K562 (cell line): ENCODE data around the gene STOML3. TPM values are rescaled to one million over a fixed set of nuclear protein-coding genes. Genes with fewer than 3 reads are reported as not detected.

ENCODE experiments used
- ATAC-seq: fragments of 200-7000 bp; cut with Tn5 transposase; 3 replicates; pipeline ENCODE4 v1.9.1; 2020; ENCODE audit warnings: moderate library complexity
- BruUV-seq: library from RNA; stranded (reverse); fragments of 400-500 nt; replicated peaks from 2 replicates; lab custom pipeline; 2021; lab: Mats Ljungman, UMichigan
- CTCF ChIA-PET: fragments of 300-600 bp; formaldehyde crosslinking; extraction: SDS; loops from one replicate; lab custom pipeline; 2021; ENCODE audit warnings: low intra/inter-chr PET ratio; lab: Yijun Ruan, JAX
- POLR2A ChIA-PET: fragments of 300-600, 350-650 bp; sonication (Branson Sonifier 250); formaldehyde crosslinking; extraction: SDS; loops from one replicate; lab custom pipeline; 2021; ENCODE audit warnings: antibody characterized with exemption, inconsistent platforms; lab: Yijun Ruan, JAX
- DNase-seq, 4 experiments: peaks; one replicate each; pipeline versions ENCODE4 v3.0.0 to v3.0.0-alpha.2; 2011 to 2018; ENCODE audit warnings: low spot score in 3 of 4, mixed read lengths in 3 of 4; ENCODE audit errors: extremely low read depth in 1 of 4
- FAIRE-seq: peaks from 2 replicates; lab custom pipeline; 2011; peaks lifted over from hg19 to GRCh38; lab: Jason Lieb, UNC
- H2AFZ ChIP-seq: 2 replicates; pipeline ENCODE4 v1.6.0; 2011; ENCODE audit warnings: low read depth, low read length, control low read depth, inconsistent platforms
- H3K27ac ChIP-seq: fragments of 200-600 bp; 3 replicates; pipeline ENCODE4 v1.8.0; 2011; ENCODE audit warnings: low read depth, mild to moderate bottlenecking, control low read depth, inconsistent platforms, low read length, moderate library complexity, mixed read lengths; ENCODE audit errors: extremely low read depth
- H3K27me3 ChIP-seq, 2 experiments: fragments of 300-600 bp in 1 of 2; 2 replicates in 1 of 2; 3 replicates in 1 of 2; pipeline versions ENCODE4 v1.6.0 to v1.8.0; 2011; ENCODE audit warnings: inconsistent platforms in 2 of 2, low read length in 2 of 2, mild to moderate bottlenecking in 1 of 2, mixed read lengths in 1 of 2, moderate library complexity in 1 of 2; ENCODE audit not compliant: control insufficient read depth in 2 of 2, insufficient read depth in 2 of 2
- H3K36me3 ChIP-seq: fragments of 300-600 bp; 3 replicates; pipeline ENCODE4 v1.8.0; 2011; ENCODE audit warnings: mild to moderate bottlenecking, low read length, inconsistent platforms; ENCODE audit not compliant: control insufficient read depth, insufficient read depth
- H3K4me1 ChIP-seq, 2 experiments: fragments of 200-600 bp in 1 of 2; replicated peaks in 1 of 2; 2 replicates in 1 of 2; 3 replicates in 1 of 2; pipeline versions ENCODE4 v1.5.1 to v1.8.0; 2011; ENCODE audit warnings: inconsistent platforms in 2 of 2, low read length in 2 of 2, mild to moderate bottlenecking in 1 of 2, mixed read lengths in 1 of 2, moderate library complexity in 1 of 2; ENCODE audit not compliant: control insufficient read depth in 2 of 2, insufficient read depth in 2 of 2
- H3K4me2 ChIP-seq: 2 replicates; pipeline ENCODE4 v1.6.1; 2011; ENCODE audit warnings: low read length, control low read depth, inconsistent platforms, mixed read lengths; ENCODE audit not compliant: insufficient read depth
- H3K4me3 ChIP-seq: fragments of 200-600 bp; sonication (generic), shearing (Covaris generic); 2 replicates; pipeline ENCODE4 v1.5.1; 2016; ENCODE audit warnings: control low read depth, inconsistent platforms
- H3K79me2 ChIP-seq: fragments of 200-600 bp; 3 replicates; pipeline ENCODE4 v1.8.0; 2011; ENCODE audit warnings: low read length, inconsistent platforms; ENCODE audit not compliant: control insufficient read depth, insufficient read depth
- H3K9ac ChIP-seq, 2 experiments: 2 replicates each; pipeline versions ENCODE4 v1.6.0 to v1.6.1; 2011; ENCODE audit warnings: low read depth in 2 of 2, low read length in 2 of 2, control low read depth in 1 of 2, inconsistent platforms in 1 of 2, mild to moderate bottlenecking in 1 of 2, mixed read lengths in 1 of 2; ENCODE audit not compliant: insufficient read depth in 1 of 2
- H3K9me1 ChIP-seq: one replicate; pipeline ENCODE4 v1.6.0; 2011; ENCODE audit warnings: inconsistent platforms, mild to moderate bottlenecking, low read length, moderate library complexity; ENCODE audit not compliant: control insufficient read depth, insufficient read depth
- H3K9me3 ChIP-seq: replicated peaks from 2 replicates; pipeline ENCODE4 v1.5.1; 2011; ENCODE audit warnings: low read depth, low read length, inconsistent platforms; ENCODE audit not compliant: control insufficient read depth, insufficient read depth
- H4K20me1 ChIP-seq: replicated peaks from 2 replicates; pipeline ENCODE4 v1.6.1; 2011; ENCODE audit warnings: low read length, inconsistent platforms, mixed read lengths; ENCODE audit not compliant: control insufficient read depth, insufficient read depth
- BHLHE40 ChIP-seq: IDR thresholded peaks from 2 replicates; pipeline ENCODE4 v1.6.1; 2011; ENCODE audit warnings: low read length, improper control_type of control experiment
- CEBPG ChIP-seq, 3 experiments: fragments of 200-800 bp in 1 of 3; sonication (Bioruptor generic) in 1 of 3; sonication (generic) in 1 of 3; formaldehyde crosslinking in 1 of 3; IDR thresholded peaks in 2 of 3; conservative IDR thresholded peaks in 1 of 3; 2 replicates each; pipeline versions ENCODE4 v1.6.1 to v1.8.0; 2016 to 2022; ENCODE audit warnings: missing compliant biosample characterization in 2 of 3, missing genetic modification characterization in 2 of 3, mild to moderate bottlenecking in 1 of 3, missing genetic modification reagents in 1 of 3
- ERF ChIP-seq: fragments of 450-650 bp; formaldehyde crosslinking; IDR thresholded peaks from 2 replicates; pipeline ENCODE4 v1.4.0; 2020; ENCODE audit warnings: mild to moderate bottlenecking, mixed read lengths
- MEF2A ChIP-seq: IDR thresholded peaks from 2 replicates; pipeline ENCODE4 v1.6.1; 2011; ENCODE audit warnings: low read depth, mild to moderate bottlenecking, low read length, moderate library complexity; ENCODE audit not compliant: control insufficient read depth
- MYC ChIP-seq, 2 experiments: fragments of 250-450 bp in 1 of 2; sonication (Bioruptor Pico) in 1 of 2; IDR thresholded peaks; 2 replicates each; pipeline versions ENCODE4 v1.5.1 to v1.6.1; 2012 to 2021; ENCODE audit warnings: low read depth in 2 of 2, borderline replicate concordance in 1 of 2, improper control_type of control experiment in 1 of 2, low read length in 1 of 2, mild to moderate bottlenecking in 1 of 2, moderate library complexity in 1 of 2
- TRIM24 ChIP-seq, 2 experiments: fragments of 450-650 bp; IDR thresholded peaks; 2 replicates each; pipeline ENCODE4 v1.6.1; 2016
- ZNF175 ChIP-seq: fragments of 200-800 bp; sonication (Bioruptor generic); IDR thresholded peaks from 2 replicates; pipeline ENCODE4 v1.6.1; 2016; ENCODE audit warnings: low read depth, mild to moderate bottlenecking, missing genetic modification characterization, missing compliant biosample characterization
- ZNF584 ChIP-seq: fragments of 200-800 bp; sonication (Bioruptor generic); IDR thresholded peaks from 2 replicates; pipeline ENCODE4 v1.6.1; 2016; ENCODE audit warnings: low read depth, mild to moderate bottlenecking, missing genetic modification characterization, missing compliant biosample characterization
- ZNF589 ChIP-seq: fragments of 200-800 bp; sonication (Bioruptor generic); IDR thresholded peaks from 2 replicates; pipeline ENCODE4 v1.6.1; 2016; ENCODE audit warnings: low read depth, missing genetic modification characterization, missing compliant biosample characterization
- WGBS: fragments of 100-300 bp; shearing (Covaris generic); methylation state at CpG from one replicate; pipeline ENCODE4 v1.1.6; 2016; ENCODE audit warnings: low coverage, mixed read lengths; ENCODE audit not compliant: insufficient coverage; ENCODE audit errors: missing lambda C conversion rate; 5-methylcytosine and 5-hydroxymethylcytosine counted together
- in situ Hi-C: fragments of 300-500 bp; cut with MboI; formaldehyde crosslinking; loops from 4 replicates; pipeline ENCODE4 v1.15.0; 2018; ENCODE audit warnings: inconsistent platforms, mixed read lengths
- intact Hi-C: fragments of 100-400 bp; cut with micrococcal nuclease; formaldehyde crosslinking; loops from 2 replicates; pipeline ENCODE4 v1.14.2; 2022
- polyA plus RNA-seq, 8 experiments: library from polyadenylated mRNA; depleted of rRNA in 4 of 8; stranded (reverse) in 5 of 8; unstranded in 3 of 8; fragments of >200 nt; fragmentation: Nextera tagmentation in 2 of 8; fragmentation: Illumina TruSeq in 1 of 8; extraction: Ambion mirVana in 2 of 8; extraction: Trizol in 1 of 8; gene quantifications; 2 replicates each; pipeline versions ENCODE4 v1.2.1 to v1.2.3, GENCODE V29; 2011 to 2014; ENCODE audit warnings: inconsistent platforms in 1 of 8, missing spikeins in 1 of 8
- total RNA-seq, 7 experiments: library from RNA; depleted of rRNA in 6 of 7; stranded (reverse); fragments of >200 nt in 6 of 7; fragmentation: Illumina TruSeq in 2 of 7; extraction: Trizol in 2 of 7; gene quantifications; 2 replicates each; pipeline versions ENCODE4 v1.2.1 to v1.2.3, GENCODE V29; 2011 to 2021; ENCODE audit warnings: low replicate concordance in 1 of 7
- TF ChIP-seq, protein P1 (sequence below), 2 experiments: fragments of 450-650 bp; formaldehyde crosslinking in 1 of 2; IDR thresholded peaks; 2 replicates each; pipeline versions ENCODE4 v1.4.0 to v1.6.1; 2014 to 2020; ENCODE audit warnings: mild to moderate bottlenecking in 2 of 2, borderline replicate concordance in 1 of 2, low read depth in 1 of 2

STOML3 gene
- total and polyA plus RNA-seq, 9 of the 15 experiments (the other 6 are each of a cell fraction or from before 2014, with no cell fraction given), result 0.04 TPM; not detected in 8

DNA sequence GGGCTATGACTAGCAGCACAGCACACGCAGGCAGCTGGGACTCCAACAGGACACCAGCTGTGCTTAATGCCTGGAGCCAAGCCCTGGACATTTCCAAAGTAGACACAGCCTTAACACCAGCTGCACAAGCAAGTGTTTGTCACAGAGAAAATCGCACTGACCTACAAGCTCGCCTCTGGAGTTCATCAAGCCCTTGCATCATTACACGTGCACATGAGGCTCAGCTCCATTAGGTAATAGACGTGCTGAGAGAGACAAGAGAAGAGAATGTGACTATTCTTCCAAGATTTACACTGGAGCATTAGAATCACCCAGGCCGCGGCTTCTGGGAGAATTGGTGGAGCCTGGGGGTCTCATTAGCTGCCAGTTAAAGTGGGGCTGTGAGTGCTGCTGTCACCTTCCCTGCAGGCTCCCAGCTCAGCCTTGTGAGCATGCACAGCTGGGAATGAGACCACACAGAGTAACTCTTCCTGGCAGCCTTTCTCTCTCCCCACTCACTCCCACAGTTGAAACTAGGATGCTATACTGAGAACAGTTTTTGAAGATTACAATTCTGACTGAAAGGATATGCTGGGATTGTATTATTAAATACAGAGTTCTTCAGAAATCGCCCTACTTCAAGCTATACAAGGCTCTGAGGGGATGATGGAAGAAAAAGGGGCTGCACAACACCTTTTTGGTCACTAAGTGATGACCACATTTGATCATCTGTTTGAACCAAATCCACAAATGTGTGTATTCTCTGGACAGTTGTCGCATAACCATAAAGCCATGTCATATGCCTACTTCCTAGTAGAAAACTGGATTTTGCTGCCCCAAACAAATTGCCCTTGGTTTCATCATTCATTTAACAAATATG, 10.5 kb downstream of the STOML3 start:
- H2AFZ ChIP-seq, result no peak overlapping the region
- TF ChIP-seq ERF (CRISPR knock-in tag) (no peak), MEF2A (no peak), MYC (IDR thresholded peaks at IDR 0.05; ENCODE audit: low read depth, low read length) (no peak), MYC (CRISPR knock-in tag; IDR thresholded peaks at IDR 0.05; ENCODE audit: borderline replicate concordance, low read depth) (no peak), CEBPG (CRISPR knock-in tag; IDR thresholded peaks at IDR 0.05) (peak; percentile 56), CEBPG (tag; conservative IDR thresholded peaks at IDR 0.05 in 1 of 2, IDR thresholded peaks at IDR 0.05 in 1 of 2) (no peak; a peak in 1 of 4 replicates), TRIM24 (IDR thresholded peaks at IDR 0.05) (peak in 1 of 2 experiments; percentile 37; a peak in 2 of 4 replicates), BHLHE40 (0 out of 2 replicates have a peak, but pooled peaks have one; percentile 7), ZNF175 (CRISPR knock-in tag) (peak; percentile 15; the same call in 1 of the 2 replicates), ZNF584 (CRISPR knock-in tag) (peak; percentile 83), ZNF589 (CRISPR knock-in tag) (peak; percentile 77; the same call in 1 of the 2 replicates)
- TF ChIP-seq, protein P1, sequence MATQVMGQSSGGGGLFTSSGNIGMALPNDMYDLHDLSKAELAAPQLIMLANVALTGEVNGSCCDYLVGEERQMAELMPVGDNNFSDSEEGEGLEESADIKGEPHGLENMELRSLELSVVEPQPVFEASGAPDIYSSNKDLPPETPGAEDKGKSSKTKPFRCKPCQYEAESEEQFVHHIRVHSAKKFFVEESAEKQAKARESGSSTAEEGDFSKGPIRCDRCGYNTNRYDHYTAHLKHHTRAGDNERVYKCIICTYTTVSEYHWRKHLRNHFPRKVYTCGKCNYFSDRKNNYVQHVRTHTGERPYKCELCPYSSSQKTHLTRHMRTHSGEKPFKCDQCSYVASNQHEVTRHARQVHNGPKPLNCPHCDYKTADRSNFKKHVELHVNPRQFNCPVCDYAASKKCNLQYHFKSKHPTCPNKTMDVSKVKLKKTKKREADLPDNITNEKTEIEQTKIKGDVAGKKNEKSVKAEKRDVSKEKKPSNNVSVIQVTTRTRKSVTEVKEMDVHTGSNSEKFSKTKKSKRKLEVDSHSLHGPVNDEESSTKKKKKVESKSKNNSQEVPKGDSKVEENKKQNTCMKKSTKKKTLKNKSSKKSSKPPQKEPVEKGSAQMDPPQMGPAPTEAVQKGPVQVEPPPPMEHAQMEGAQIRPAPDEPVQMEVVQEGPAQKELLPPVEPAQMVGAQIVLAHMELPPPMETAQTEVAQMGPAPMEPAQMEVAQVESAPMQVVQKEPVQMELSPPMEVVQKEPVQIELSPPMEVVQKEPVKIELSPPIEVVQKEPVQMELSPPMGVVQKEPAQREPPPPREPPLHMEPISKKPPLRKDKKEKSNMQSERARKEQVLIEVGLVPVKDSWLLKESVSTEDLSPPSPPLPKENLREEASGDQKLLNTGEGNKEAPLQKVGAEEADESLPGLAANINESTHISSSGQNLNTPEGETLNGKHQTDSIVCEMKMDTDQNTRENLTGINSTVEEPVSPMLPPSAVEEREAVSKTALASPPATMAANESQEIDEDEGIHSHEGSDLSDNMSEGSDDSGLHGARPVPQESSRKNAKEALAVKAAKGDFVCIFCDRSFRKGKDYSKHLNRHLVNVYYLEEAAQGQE (IDR thresholded peaks at IDR 0.05; ENCODE audit: borderline replicate concordance), result peak; percentile 58
- TF ChIP-seq, protein P1 (CRISPR knock-in tag; IDR thresholded peaks at IDR 0.05; ENCODE audit: low read depth), result no peak

More for the DNA sequence above, 10.5 kb downstream of the STOML3 start:
- H3K79me2 ChIP-seq, result no peaks in the 10 kb centered on the region
- H3K4me3 ChIP-seq, result no peak overlapping the region
- H3K9me1 ChIP-seq, result no peaks in the 10 kb centered on the region
- H3K9me3 ChIP-seq, result no peaks in the 10 kb centered on the region
- H3K36me3 ChIP-seq, result no peaks in the 10 kb centered on the region
- intact Hi-C loops, result no loop called here
- H3K27me3 ChIP-seq, result no peaks in the 10 kb centered on the region
- no peak for FAIRE-seq
- WGBS, result 12% methylated on average over 9 of the region's 9 CpGs
- H3K4me2 ChIP-seq, result no peak overlapping the region; the same call in 1 of the 2 replicates
- H3K9ac ChIP-seq, result no peak overlapping the region
- no peak overlapping the region for H3K27ac ChIP-seq
- POLR2A ChIA-PET, result interaction anchor here (0.5 kb wide), 1 partner anchor 524 kb away, joined by 3 read pairs; no protein-coding TSS in a partner anchor
- no peaks in the 10 kb centered on the region for H4K20me1 ChIP-seq
- H3K4me1 ChIP-seq, result no peaks in the 10 kb centered on the region
- CTCF ChIA-PET, result no interaction called here
- in situ Hi-C loops, result loop anchor here (25.0 kb wide), 1 partner anchor 1707 kb away; no protein-coding TSS in a partner anchor
- no TSS peak for BruUV-seq
- ATAC-seq, result peak; percentile 43; the same call in 2 of the 3 replicates
- no peak for DNase-seq
